Glutamatergic neuron (in vitro differentiated cells): ENCODE data around the gene CHST4. TPM values are rescaled to one million over a fixed set of nuclear protein-coding genes. Genes with fewer than 3 reads are reported as not detected.
"Not testable (repeated sequence)": the region's sequence is repeated elsewhere in the genome, so short reads cannot be mapped to it uniquely, and the experiment has no call there.

Experiments used
- DNase-seq: peaks from one replicate; pipeline ENCODE4 v3.0.0; 2022
- H3K27ac Mint-ChIP-seq: one replicate; pipeline ENCODE4 v1.8.0; 2020; ENCODE audit warnings: mild to moderate bottlenecking, mixed read lengths, inconsistent platforms; ENCODE audit not compliant: unreplicated experiment
- H3K27me3 Mint-ChIP-seq: one replicate; pipeline ENCODE4 v1.8.0; 2020; ENCODE audit warnings: mild to moderate bottlenecking, moderate library complexity, mixed read lengths, inconsistent platforms; ENCODE audit not compliant: unreplicated experiment
- H3K36me3 Mint-ChIP-seq: one replicate; pipeline ENCODE4 v1.8.0; 2020; ENCODE audit warnings: mild to moderate bottlenecking, mixed read lengths, inconsistent platforms; ENCODE audit not compliant: unreplicated experiment
- H3K4me1 Mint-ChIP-seq: one replicate; pipeline ENCODE4 v1.8.0; 2020; ENCODE audit warnings: mild to moderate bottlenecking, low read depth, mixed read lengths, inconsistent platforms; ENCODE audit not compliant: unreplicated experiment
- H3K4me3 Mint-ChIP-seq: one replicate; pipeline ENCODE4 v1.8.0; 2020; ENCODE audit warnings: mild to moderate bottlenecking, mixed read lengths, inconsistent platforms; ENCODE audit not compliant: unreplicated experiment
- H3K9me3 Mint-ChIP-seq: one replicate; pipeline ENCODE4 v1.8.0; 2020; ENCODE audit warnings: mild to moderate bottlenecking, moderate library complexity, mixed read lengths, inconsistent platforms; ENCODE audit not compliant: unreplicated experiment
- total RNA-seq: library from RNA; stranded (reverse); fragmentation: NEBNext Ultra II Directional; extraction: Animal tissue kit (Norgen Biotek cat#: 25700); gene quantifications from one replicate; pipeline ENCODE4 v1.2.1, GENCODE V29; 2021; ENCODE audit not compliant: unreplicated experiment
- TF ChIP-seq, protein P1 (sequence below): fragments of 200-600 bp; sonication (generic); IDR thresholded peaks from one replicate; pipeline ENCODE4 v1.5.0; 2021; ENCODE audit not compliant: partially characterized antibody, unreplicated experiment

Gene CHST4
- total RNA-seq, 1 donor from 2014 or later: not detected

DNA sequence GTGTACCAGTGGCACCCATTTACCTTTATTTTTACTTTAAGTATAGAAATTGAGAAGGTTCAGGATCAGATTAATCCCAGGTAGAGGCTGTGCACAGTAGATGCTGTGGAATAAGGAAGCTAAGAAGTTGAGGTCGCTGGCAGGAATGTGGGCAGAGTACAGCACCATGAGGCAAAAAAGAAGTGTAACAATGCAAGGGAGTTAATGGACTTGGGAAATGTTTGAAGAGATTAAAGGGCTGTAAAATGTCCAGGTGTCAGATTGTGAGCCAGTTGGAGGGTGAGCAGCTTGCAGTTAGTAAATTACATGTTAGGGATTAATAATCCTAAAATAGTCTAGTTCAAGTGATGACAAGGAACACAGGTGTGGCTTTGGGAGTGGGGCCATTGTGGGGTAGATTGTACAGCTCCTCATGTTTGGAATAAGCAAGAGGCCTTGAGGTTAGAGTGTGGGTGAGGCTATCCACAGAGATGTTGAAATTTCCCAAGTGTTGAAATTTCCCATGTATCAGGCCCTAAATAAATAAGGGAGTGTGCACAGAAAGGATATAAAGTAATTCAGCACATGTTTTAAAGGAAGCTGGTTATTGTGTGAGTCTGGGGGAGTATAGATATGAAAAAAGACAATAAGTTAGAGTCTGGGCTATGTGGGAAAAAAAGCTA is 29.1 kb downstream of the CHST4 start:
- TF ChIP-seq, protein P1, sequence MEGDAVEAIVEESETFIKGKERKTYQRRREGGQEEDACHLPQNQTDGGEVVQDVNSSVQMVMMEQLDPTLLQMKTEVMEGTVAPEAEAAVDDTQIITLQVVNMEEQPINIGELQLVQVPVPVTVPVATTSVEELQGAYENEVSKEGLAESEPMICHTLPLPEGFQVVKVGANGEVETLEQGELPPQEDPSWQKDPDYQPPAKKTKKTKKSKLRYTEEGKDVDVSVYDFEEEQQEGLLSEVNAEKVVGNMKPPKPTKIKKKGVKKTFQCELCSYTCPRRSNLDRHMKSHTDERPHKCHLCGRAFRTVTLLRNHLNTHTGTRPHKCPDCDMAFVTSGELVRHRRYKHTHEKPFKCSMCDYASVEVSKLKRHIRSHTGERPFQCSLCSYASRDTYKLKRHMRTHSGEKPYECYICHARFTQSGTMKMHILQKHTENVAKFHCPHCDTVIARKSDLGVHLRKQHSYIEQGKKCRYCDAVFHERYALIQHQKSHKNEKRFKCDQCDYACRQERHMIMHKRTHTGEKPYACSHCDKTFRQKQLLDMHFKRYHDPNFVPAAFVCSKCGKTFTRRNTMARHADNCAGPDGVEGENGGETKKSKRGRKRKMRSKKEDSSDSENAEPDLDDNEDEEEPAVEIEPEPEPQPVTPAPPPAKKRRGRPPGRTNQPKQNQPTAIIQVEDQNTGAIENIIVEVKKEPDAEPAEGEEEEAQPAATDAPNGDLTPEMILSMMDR: no peak
- no peak for DNase-seq
- no peak overlapping the region for H3K4me3 Mint-ChIP-seq
- H3K27ac Mint-ChIP-seq: no peak overlapping the region
- H3K9me3 Mint-ChIP-seq: no peaks in the 10 kb centered on the region
- H3K27me3 Mint-ChIP-seq: peaks cover 3% of the 10 kb centered on the region
- no peaks in the 10 kb centered on the region for H3K4me1 Mint-ChIP-seq
- no peaks in the 10 kb centered on the region for H3K36me3 Mint-ChIP-seq

DNA sequence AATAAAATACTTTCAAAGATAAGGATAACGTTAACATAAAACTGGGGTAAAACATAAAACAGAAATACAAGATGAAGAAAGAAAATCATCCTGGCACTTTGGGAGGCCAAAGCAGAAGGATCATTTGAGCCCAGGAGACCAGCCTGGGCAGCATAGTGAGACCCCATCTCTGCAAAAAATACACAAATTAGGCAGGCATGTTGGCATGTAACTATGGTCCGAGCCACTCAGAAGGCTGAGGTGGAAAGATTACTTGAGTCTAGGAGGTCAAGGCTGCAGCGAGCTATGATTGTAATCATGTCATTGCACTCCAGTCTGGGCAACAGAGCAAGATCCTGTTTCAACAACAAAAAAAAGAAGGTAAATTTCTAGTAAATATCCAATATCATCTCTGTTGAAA is 31.1 kb downstream of the CHST4 start:
- H3K27me3 Mint-ChIP-seq: peaks cover 5% of the 10 kb centered on the region
- H3K9me3 Mint-ChIP-seq: peaks cover 3% of the 10 kb centered on the region
- no peak for DNase-seq
- no peaks in the 10 kb centered on the region for H3K4me1 Mint-ChIP-seq
- H3K27ac Mint-ChIP-seq: no peak overlapping the region
- no peaks in the 10 kb centered on the region for H3K36me3 Mint-ChIP-seq
- H3K4me3 Mint-ChIP-seq: no peak overlapping the region
- TF ChIP-seq, protein P1: no peak

DNA sequence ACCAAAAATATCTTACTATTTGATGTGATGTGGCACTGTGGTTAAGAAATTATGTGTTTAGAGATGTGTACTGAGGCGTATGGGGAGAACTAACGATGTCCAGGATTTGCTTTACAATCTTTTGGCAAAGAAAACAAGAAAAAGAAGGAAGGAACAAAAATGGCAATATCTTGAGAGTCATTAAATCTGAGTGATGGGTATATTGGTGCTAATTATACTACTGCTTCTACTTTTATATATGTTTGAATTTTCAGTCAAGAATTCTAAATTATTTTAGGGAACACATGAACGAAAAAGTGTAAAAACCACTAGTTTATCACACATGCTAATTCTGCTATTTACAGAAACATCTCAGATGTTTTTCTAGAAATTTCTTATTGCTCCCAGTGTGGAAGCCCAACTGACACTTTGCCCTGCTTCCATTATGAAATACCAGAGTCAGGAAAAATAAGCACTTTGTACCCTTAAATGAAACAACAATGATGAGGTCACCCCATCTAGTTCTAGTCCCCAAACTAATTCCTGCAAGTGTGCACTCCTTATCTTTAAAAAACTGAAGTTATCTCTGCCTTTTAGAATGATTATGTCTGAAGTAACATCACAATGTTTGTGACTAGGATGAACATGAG is 31.8 kb downstream of the CHST4 start:
- Mint-ChIP-seq H3K4me3 (no peak overlapping the region), H3K4me1 (no peaks in the 10 kb centered on the region), H3K36me3 (no peaks in the 10 kb centered on the region), H3K27ac (no peak overlapping the region), H3K9me3 (peaks cover 3% of the 10 kb centered on the region), H3K27me3 (peaks cover 5% of the 10 kb centered on the region)
- TF ChIP-seq, protein P1: no peak
- DNase-seq: no peak

DNA sequence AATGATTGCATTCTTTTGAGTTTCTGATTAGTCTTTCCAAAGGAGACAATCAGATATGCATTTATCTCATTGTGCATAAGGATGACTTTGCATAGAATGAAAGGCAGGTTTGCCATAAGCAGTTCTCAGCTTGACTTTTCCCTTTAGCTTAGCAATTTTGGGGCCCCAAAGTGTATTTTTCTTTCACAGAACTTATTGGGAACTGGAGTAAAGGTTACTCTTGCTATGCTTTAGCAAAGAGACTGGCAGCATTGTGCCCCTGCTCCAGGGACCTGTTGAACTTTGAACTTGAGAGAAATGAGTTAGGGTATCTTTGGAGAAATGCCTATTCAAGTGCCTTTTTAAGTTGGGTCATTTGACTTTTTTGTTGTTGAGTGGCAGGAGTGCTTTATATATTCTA is 33.6 kb downstream of the CHST4 start:
- TF ChIP-seq, protein P1: no peak
- Mint-ChIP-seq H3K9me3 (peaks cover 3% of the 10 kb centered on the region), H3K27me3 (peaks cover 5% of the 10 kb centered on the region), H3K27ac (no peak overlapping the region), H3K4me3 (no peak overlapping the region), H3K4me1 (no peaks in the 10 kb centered on the region), H3K36me3 (no peaks in the 10 kb centered on the region)
- DNase-seq: no peak

DNA sequence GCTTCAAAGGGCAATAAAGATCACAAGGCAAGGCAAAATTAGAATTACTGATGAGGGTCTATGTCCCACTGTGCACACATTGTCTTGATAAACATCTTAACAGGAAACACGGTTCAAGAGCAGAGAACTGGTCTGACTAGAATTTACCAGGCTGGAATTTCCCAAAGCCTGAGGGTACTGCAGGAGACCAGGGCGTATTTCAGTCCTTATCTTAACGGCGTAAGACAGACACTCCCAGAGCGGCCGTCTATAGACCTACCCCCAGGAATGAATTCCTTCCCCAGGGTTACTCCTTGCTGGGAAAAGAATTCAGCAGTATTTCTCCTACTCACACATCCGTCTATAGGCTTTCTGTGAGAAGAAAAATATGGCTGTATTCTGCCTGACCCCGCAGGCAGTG is 35.7 kb downstream of the CHST4 start:
- not testable (repeated sequence) for H3K9me3 Mint-ChIP-seq, DNase-seq, H3K27me3 Mint-ChIP-seq, H3K36me3 Mint-ChIP-seq, H3K4me3 Mint-ChIP-seq, H3K4me1 Mint-ChIP-seq, H3K27ac Mint-ChIP-seq
